Loucy (cell line): ENCODE data around the gene SMPDL3A.

Source experiments
- H2AFZ ChIP-seq: fragments of 200-600 bp; sonication (generic); 2 replicates; pipeline ENCODE4 v1.6.0; 2016; ENCODE audit warnings: antibody characterized with exemption, mild to moderate bottlenecking, low read length, moderate library complexity
- H3F3A ChIP-seq: fragments of 200-600 bp; 2 replicates; pipeline ENCODE4 v1.6.0; 2016; ENCODE audit warnings: antibody characterized with exemption, low read depth, mild to moderate bottlenecking
- H3K27me3 ChIP-seq: fragments of 200-600 bp; sonication (generic); 2 replicates; pipeline ENCODE4 v1.6.1; 2014; ENCODE audit warnings: low read length, mild to moderate bottlenecking; ENCODE audit not compliant: insufficient read depth, poor library complexity, severe bottlenecking
- H3K36me3 ChIP-seq: fragments of 200-600 bp; sonication (generic); 2 replicates; pipeline ENCODE4 v1.6.1; 2016; ENCODE audit warnings: low read length; ENCODE audit not compliant: insufficient read depth
- H3K4me1 ChIP-seq: fragments of 200-600 bp; sonication (generic); 2 replicates; pipeline ENCODE4 v1.5.1; 2014; ENCODE audit warnings: low read length, mild to moderate bottlenecking; ENCODE audit not compliant: insufficient read depth, poor library complexity, severe bottlenecking
- H3K4me2 ChIP-seq: fragments of 200-600 bp; sonication (generic); 2 replicates; pipeline ENCODE4 v1.6.0; 2014; ENCODE audit warnings: antibody characterized with exemption, low read length, low read depth, mild to moderate bottlenecking; ENCODE audit not compliant: poor library complexity, severe bottlenecking
- H3K4me3 ChIP-seq: fragments of 200-600 bp; sonication (generic); 2 replicates; pipeline ENCODE4 v1.5.1; 2014; ENCODE audit warnings: low read length, mild to moderate bottlenecking, mixed read lengths; ENCODE audit not compliant: poor library complexity, severe bottlenecking
- H3K79me2 ChIP-seq: fragments of 200-600 bp; sonication (generic); 2 replicates; pipeline ENCODE4 v1.6.1; 2014; ENCODE audit warnings: low read length; ENCODE audit not compliant: insufficient read depth
- H3K9ac ChIP-seq: fragments of 200-600 bp; sonication (generic); 2 replicates; pipeline ENCODE4 v1.6.0; 2014; ENCODE audit warnings: mild to moderate bottlenecking, low read depth, low read length, moderate library complexity; ENCODE audit not compliant: poor library complexity, severe bottlenecking
- H3K9me2 ChIP-seq: fragments of 200-600 bp; sonication (generic); replicated peaks from 2 replicates; pipeline ENCODE4 v1.6.1; 2016; ENCODE audit warnings: low read depth, low read length, mixed read lengths
- H3K9me3 ChIP-seq: fragments of 200-600 bp; sonication (generic); 2 replicates; pipeline ENCODE4 v1.6.1; 2014; ENCODE audit warnings: mild to moderate bottlenecking, antibody characterized with exemption, low read length, low read depth; ENCODE audit not compliant: insufficient read depth
- H4K20me1 ChIP-seq: fragments of 200-600 bp; sonication (generic); 2 replicates; pipeline ENCODE4 v1.6.0; 2014; ENCODE audit warnings: antibody characterized with exemption, low read length, mild to moderate bottlenecking; ENCODE audit not compliant: insufficient read depth, poor library complexity, severe bottlenecking
- CTCF ChIP-seq: fragments of 200-600 bp; sonication (generic); conservative IDR thresholded peaks from 2 replicates; pipeline ENCODE4 v1.5.1; 2014; ENCODE audit warnings: mild to moderate bottlenecking, antibody characterized with exemption, low read length
- EZH2phosphoT487 ChIP-seq: fragments of 200-600 bp; IDR thresholded peaks from 2 replicates; pipeline ENCODE4 v1.6.1; 2018; ENCODE audit warnings: antibody characterized with exemption, mild to moderate bottlenecking, moderate library complexity, borderline replicate concordance

Gene SMPDL3A

GRCh38 chr6:122853259-122853995 lies 64.4 kb downstream of the SMPDL3A start:
- Histone ChIP-seq H3F3A (no peaks in the 10 kb centered on the region), H3K36me3 (no peaks in the 10 kb centered on the region), H3K79me2 (no peaks in the 10 kb centered on the region), H2AFZ (no peak overlapping the region), H3K4me2 (no peak overlapping the region), H3K4me1 (no peaks in the 10 kb centered on the region), H4K20me1 (no peaks in the 10 kb centered on the region), H3K4me3 (no peak overlapping the region), H3K9me3 (no peaks in the 10 kb centered on the region), H3K27me3 (no peaks in the 10 kb centered on the region), H3K9me2 (no peaks in the 10 kb centered on the region), H3K9ac (no peak overlapping the region)
- TF ChIP-seq EZH2phosphoT487 (no peak), CTCF (no peak)
